Measurements from ENCODE around the gene FAAH2.
"Not testable (repeated sequence)": the region's sequence is repeated elsewhere in the genome, so short reads cannot be mapped to it uniquely, and the experiment has no call there.

The FAAH2 gene

DNA sequence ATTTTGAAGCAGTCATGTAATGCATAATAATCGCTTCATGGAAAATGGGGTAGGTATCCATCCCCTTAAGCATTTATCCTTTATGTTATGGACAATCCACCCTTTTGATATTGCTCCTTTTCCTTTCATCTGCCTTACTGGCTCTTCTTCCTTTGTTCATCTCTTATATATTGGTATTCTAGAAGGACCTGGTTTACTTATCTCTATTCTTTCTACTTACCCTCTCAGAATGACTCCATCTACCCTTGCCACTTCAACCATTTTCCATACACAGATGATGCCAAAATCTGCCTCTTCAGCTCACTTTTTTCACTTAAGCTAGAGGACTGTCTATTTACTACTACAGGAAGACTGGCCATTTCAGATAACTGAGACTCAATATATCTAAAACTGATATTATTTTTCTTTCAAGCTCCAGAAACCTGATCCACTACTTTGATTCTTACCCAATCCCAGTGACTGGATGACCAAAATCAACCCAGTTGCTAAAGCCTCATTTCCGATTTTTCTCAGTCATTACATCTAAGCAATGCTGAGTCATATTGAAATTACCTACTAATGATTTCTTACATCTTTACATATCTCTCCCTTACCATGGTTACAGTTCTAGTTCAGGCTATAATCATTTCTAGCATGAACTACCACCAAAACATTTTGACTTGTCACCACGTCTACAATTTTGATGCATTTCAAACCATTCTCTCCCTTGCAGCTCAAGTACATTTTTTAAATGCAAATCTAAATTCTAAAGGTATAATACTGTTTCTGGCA lies 93.7 kb downstream of the FAAH2 start:
- no peak overlapping the region for H3K4me3 ChIP-seq (ENCODE audit: low read depth, low read length)
- H3K36me3 ChIP-seq (ENCODE audit: control insufficient read depth, insufficient read depth, low read length) = no peaks in the 10 kb centered on the region
- H3K9me3 ChIP-seq (ENCODE audit: control insufficient read depth, insufficient read depth, low read length) = peaks cover 22% of the 10 kb centered on the region; the same call in 1 of the 2 replicates
- no peak overlapping the region for H3K9ac ChIP-seq (ENCODE audit: low read depth, low read length)
- H3K27me3 ChIP-seq (ENCODE audit: control insufficient read depth, insufficient read depth, low read length) = no peaks in the 10 kb centered on the region
- no peaks in the 10 kb centered on the region for H3K4me1 ChIP-seq (ENCODE audit: control insufficient read depth, insufficient read depth, low read length)
- no peak overlapping the region for H3K27ac ChIP-seq (ENCODE audit: low read depth, low read length)

- H3K4me1 ChIP-seq (ENCODE audit: control insufficient read depth, insufficient read depth, low read length) = not testable (repeated sequence)
These were observed 107.7 kb downstream of the FAAH2 start for GRCh38 chrX:57394162-57394561.

GRCh38 chrX:57403191-57403590 lies 116.7 kb downstream of the FAAH2 start:
- H3K36me3 ChIP-seq (ENCODE audit: control insufficient read depth, insufficient read depth, low read length); H3K4me3 ChIP-seq (ENCODE audit: low read depth, low read length); H3K4me1 ChIP-seq (ENCODE audit: control insufficient read depth, insufficient read depth, low read length); H3K27me3 ChIP-seq (ENCODE audit: control insufficient read depth, insufficient read depth, low read length); H3K9ac ChIP-seq (ENCODE audit: low read depth, low read length): not testable (repeated sequence)
- Histone ChIP-seq H3K9me3 (ENCODE audit: control insufficient read depth, insufficient read depth, low read length) (peaks cover 38% of the 10 kb centered on the region), H3K27ac (ENCODE audit: low read depth, low read length) (peak overlapping the region; percentile 6)

More at GRCh38 chrX:57394162-57394561, 107.7 kb downstream of the FAAH2 start:
- H3K36me3 ChIP-seq (ENCODE audit: control insufficient read depth, insufficient read depth, low read length); H3K27me3 ChIP-seq (ENCODE audit: control insufficient read depth, insufficient read depth, low read length); H3K9ac ChIP-seq (ENCODE audit: low read depth, low read length); H3K27ac ChIP-seq (ENCODE audit: low read depth, low read length); H3K4me3 ChIP-seq (ENCODE audit: low read depth, low read length): not testable (repeated sequence)
- H3K9me3 ChIP-seq (ENCODE audit: control insufficient read depth, insufficient read depth, low read length) = peaks cover 36% of the 10 kb centered on the region

DNA sequence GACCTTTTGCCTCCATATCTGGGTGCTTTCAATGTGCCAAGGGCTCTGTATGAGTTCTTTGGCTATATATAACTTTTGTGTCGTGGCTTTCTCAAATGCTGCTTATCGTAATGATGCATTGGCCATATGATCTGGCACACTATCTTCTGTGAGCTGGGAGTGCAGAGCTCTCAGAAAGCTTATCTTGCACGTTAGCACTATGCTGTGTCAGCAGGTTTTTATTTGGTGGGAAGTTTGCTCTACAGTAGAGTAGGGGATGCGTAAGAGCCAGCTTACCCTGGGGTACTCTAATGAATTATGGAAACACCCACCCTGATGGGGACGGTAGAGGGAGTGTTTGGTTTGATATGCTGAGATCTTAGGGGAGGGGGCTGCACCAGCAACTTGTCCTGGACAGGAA lies 119.6 kb downstream of the FAAH2 start:
- Histone ChIP-seq H3K27me3 (ENCODE audit: control insufficient read depth, insufficient read depth, low read length) (no peaks in the 10 kb centered on the region), H3K4me1 (ENCODE audit: control insufficient read depth, insufficient read depth, low read length) (no peaks in the 10 kb centered on the region), H3K36me3 (ENCODE audit: control insufficient read depth, insufficient read depth, low read length) (no peaks in the 10 kb centered on the region), H3K9ac (ENCODE audit: low read depth, low read length) (no peak overlapping the region), H3K9me3 (ENCODE audit: control insufficient read depth, insufficient read depth, low read length) (peaks cover 45% of the 10 kb centered on the region), H3K4me3 (ENCODE audit: low read depth, low read length) (no peak overlapping the region), H3K27ac (ENCODE audit: low read depth, low read length) (no peak overlapping the region)

- no peak overlapping the region for H3K9ac ChIP-seq (ENCODE audit: low read depth, low read length)
- peaks cover 17% of the 10 kb centered on the region for H3K9me3 ChIP-seq (ENCODE audit: control insufficient read depth, insufficient read depth, low read length)
- no peak overlapping the region for H3K4me3 ChIP-seq (ENCODE audit: low read depth, low read length)
- H3K36me3 ChIP-seq (ENCODE audit: control insufficient read depth, insufficient read depth, low read length) = no peaks in the 10 kb centered on the region
- H3K27me3 ChIP-seq (ENCODE audit: control insufficient read depth, insufficient read depth, low read length) = no peaks in the 10 kb centered on the region
- H3K27ac ChIP-seq (ENCODE audit: low read depth, low read length) = peak overlapping the region; percentile 51
- H3K4me1 ChIP-seq (ENCODE audit: control insufficient read depth, insufficient read depth, low read length) = no peaks in the 10 kb centered on the region
These were observed 131.3 kb downstream of the FAAH2 start for GRCh38 chrX:57417827-57418226.

DNA sequence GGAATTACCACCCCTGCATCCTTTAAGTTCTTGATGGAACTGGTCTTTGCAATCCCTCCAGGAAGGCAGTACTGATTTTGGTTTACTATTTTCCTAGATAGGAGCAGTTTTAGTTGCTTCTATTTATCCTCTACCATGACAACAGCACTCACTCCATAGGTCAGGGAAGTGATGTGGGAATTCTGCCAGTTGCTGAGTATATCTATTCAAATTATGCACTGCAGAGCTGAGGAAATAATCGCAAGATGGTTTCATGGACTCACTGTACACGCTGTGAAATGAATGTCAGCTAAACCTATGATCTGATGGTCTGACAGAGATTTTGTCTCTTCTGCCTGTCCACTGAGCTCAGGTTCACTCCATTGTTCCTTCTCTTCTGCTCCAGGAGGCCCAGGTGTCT lies 135.8 kb downstream of the FAAH2 start:
- peaks cover 36% of the 10 kb centered on the region for H3K9me3 ChIP-seq (ENCODE audit: control insufficient read depth, insufficient read depth, low read length)
- no peak overlapping the region for H3K4me3 ChIP-seq (ENCODE audit: low read depth, low read length)
- H3K27ac ChIP-seq (ENCODE audit: low read depth, low read length) = no peak overlapping the region
- H3K4me1 ChIP-seq (ENCODE audit: control insufficient read depth, insufficient read depth, low read length) = no peaks in the 10 kb centered on the region
- no peaks in the 10 kb centered on the region for H3K36me3 ChIP-seq (ENCODE audit: control insufficient read depth, insufficient read depth, low read length)
- H3K27me3 ChIP-seq (ENCODE audit: control insufficient read depth, insufficient read depth, low read length) = no peaks in the 10 kb centered on the region
- H3K9ac ChIP-seq (ENCODE audit: low read depth, low read length) = no peak overlapping the region

- H3K9ac ChIP-seq (ENCODE audit: low read depth, low read length) = no peak overlapping the region
- no peaks in the 10 kb centered on the region for H3K36me3 ChIP-seq (ENCODE audit: control insufficient read depth, insufficient read depth, low read length)
- H3K4me1 ChIP-seq (ENCODE audit: control insufficient read depth, insufficient read depth, low read length) = no peaks in the 10 kb centered on the region
- H3K27me3 ChIP-seq (ENCODE audit: control insufficient read depth, insufficient read depth, low read length) = no peaks in the 10 kb centered on the region
- H3K4me3 ChIP-seq (ENCODE audit: low read depth, low read length) = no peak overlapping the region
- peaks cover 41% of the 10 kb centered on the region for H3K9me3 ChIP-seq (ENCODE audit: control insufficient read depth, insufficient read depth, low read length)
- no peak overlapping the region for H3K27ac ChIP-seq (ENCODE audit: low read depth, low read length)
These were observed 136.3 kb downstream of the FAAH2 start for GRCh38 chrX:57422790-57423189.

- Histone ChIP-seq H3K36me3 (ENCODE audit: control insufficient read depth, insufficient read depth, low read length) (no peaks in the 10 kb centered on the region), H3K4me1 (ENCODE audit: control insufficient read depth, insufficient read depth, low read length) (no peaks in the 10 kb centered on the region), H3K27ac (ENCODE audit: low read depth, low read length) (no peak overlapping the region), H3K9ac (ENCODE audit: low read depth, low read length) (no peak overlapping the region), H3K27me3 (ENCODE audit: control insufficient read depth, insufficient read depth, low read length) (no peaks in the 10 kb centered on the region), H3K4me3 (ENCODE audit: low read depth, low read length) (no peak overlapping the region), H3K9me3 (ENCODE audit: control insufficient read depth, insufficient read depth, low read length) (peaks cover 47% of the 10 kb centered on the region)
These were observed 158.6 kb downstream of the FAAH2 start for GRCh38 chrX:57445076-57445475.

GRCh38 chrX:57445832-57446231 lies 159.3 kb downstream of the FAAH2 start:
- no peaks in the 10 kb centered on the region for H3K27me3 ChIP-seq (ENCODE audit: control insufficient read depth, insufficient read depth, low read length)
- no peak overlapping the region for H3K9ac ChIP-seq (ENCODE audit: low read depth, low read length)
- H3K4me3 ChIP-seq (ENCODE audit: low read depth, low read length) = no peak overlapping the region
- H3K9me3 ChIP-seq (ENCODE audit: control insufficient read depth, insufficient read depth, low read length) = peaks cover 50% of the 10 kb centered on the region
- H3K4me1 ChIP-seq (ENCODE audit: control insufficient read depth, insufficient read depth, low read length) = no peaks in the 10 kb centered on the region
- no peaks in the 10 kb centered on the region for H3K36me3 ChIP-seq (ENCODE audit: control insufficient read depth, insufficient read depth, low read length)
- no peak overlapping the region for H3K27ac ChIP-seq (ENCODE audit: low read depth, low read length)

DNA sequence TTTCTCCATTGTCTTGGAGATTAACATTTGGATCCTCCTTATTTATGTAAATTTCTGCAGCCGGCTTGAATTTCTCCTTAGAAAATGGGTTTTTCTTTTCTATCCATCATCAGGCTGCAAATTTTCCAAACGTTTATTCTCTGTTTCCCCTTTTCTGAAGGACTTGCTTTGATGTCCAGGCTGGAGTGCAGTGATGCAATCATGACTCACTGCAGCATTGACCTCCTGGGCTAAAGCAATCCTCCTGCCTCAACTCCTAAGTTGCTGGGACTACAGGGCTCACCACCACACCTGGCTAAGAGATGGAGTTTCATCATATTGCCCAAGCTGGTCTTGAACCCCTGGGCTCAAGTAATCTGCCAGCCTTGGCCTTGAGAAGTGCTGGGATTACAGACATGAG lies 161.3 kb downstream of the FAAH2 start:
- Histone ChIP-seq H3K27ac (ENCODE audit: low read depth, low read length) (no peak overlapping the region), H3K4me3 (ENCODE audit: low read depth, low read length) (no peak overlapping the region), H3K9ac (ENCODE audit: low read depth, low read length) (no peak overlapping the region), H3K27me3 (ENCODE audit: control insufficient read depth, insufficient read depth, low read length) (no peaks in the 10 kb centered on the region), H3K4me1 (ENCODE audit: control insufficient read depth, insufficient read depth, low read length) (no peaks in the 10 kb centered on the region), H3K36me3 (ENCODE audit: control insufficient read depth, insufficient read depth, low read length) (no peaks in the 10 kb centered on the region), H3K9me3 (ENCODE audit: control insufficient read depth, insufficient read depth, low read length) (peaks cover 62% of the 10 kb centered on the region)

DNA sequence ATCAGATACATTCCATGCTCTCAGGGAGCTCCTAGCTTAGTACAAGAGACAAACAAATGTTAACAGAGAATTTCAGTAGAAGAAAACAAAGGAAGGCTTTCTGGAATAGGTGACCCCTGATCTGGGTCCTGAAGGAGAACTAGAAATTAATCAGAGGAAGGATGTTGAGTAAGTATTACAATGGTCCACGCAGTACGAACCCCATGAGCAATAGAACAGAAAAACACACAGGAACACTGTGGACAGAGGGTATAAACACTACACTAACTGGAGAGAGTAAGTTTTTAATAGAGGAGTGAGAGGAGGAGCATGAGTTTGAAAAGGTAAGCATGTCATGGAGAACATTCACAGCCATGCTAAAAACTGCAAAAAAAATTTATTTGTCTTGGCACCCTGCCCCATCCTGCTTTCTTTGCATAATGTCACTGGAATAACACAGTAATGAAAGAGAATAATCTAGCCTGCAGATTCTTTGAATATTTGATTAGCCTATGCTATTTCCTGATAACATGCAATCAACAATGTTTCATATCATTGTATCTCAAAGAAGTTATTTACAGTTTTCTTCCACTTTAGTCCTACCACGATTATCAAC lies 165.0 kb downstream of the FAAH2 start:
- H3K27me3 ChIP-seq (ENCODE audit: control insufficient read depth, insufficient read depth, low read length) = no peaks in the 10 kb centered on the region
- H3K4me3 ChIP-seq (ENCODE audit: low read depth, low read length) = no peak overlapping the region
- no peak overlapping the region for H3K9ac ChIP-seq (ENCODE audit: low read depth, low read length)
- no peak overlapping the region for H3K27ac ChIP-seq (ENCODE audit: low read depth, low read length)
- H3K36me3 ChIP-seq (ENCODE audit: control insufficient read depth, insufficient read depth, low read length) = 0 out of 2 replicates have a peak, but pooled peaks cover 3% of the 10 kb centered on the region
- peaks cover 76% of the 10 kb centered on the region for H3K9me3 ChIP-seq (ENCODE audit: control insufficient read depth, insufficient read depth, low read length)
- H3K4me1 ChIP-seq (ENCODE audit: control insufficient read depth, insufficient read depth, low read length) = no peaks in the 10 kb centered on the region

All from HUES48 (cell line).